Choroid plexus epithelial cell (primary cell): ENCODE data around the gene SRP9.
A peak's percentile ranks its signal among the peaks of the same experiment; 100 is the strongest.

Experiments
- DNase-seq: peaks from one replicate; pipeline ENCODE4 v3.0.0-alpha.2; 2010; ENCODE audit warnings: low read depth
- H3K4me3 ChIP-seq: 2 replicates; pipeline ENCODE4 v1.5.1; 2011; ENCODE audit warnings: low read depth, mild to moderate bottlenecking, control low read depth, low read length, moderate library complexity
- TF ChIP-seq, protein P1 (sequence below): conservative IDR thresholded peaks from 2 replicates; pipeline ENCODE4 v1.5.1; 2011; ENCODE audit warnings: low read depth, mild to moderate bottlenecking, control low read depth, inconsistent platforms, low read length, moderate library complexity

Gene SRP9

GRCh38 chr1:225763716-225764548, 13.7 kb upstream of the SRP9 start:
- TF ChIP-seq, protein P1, sequence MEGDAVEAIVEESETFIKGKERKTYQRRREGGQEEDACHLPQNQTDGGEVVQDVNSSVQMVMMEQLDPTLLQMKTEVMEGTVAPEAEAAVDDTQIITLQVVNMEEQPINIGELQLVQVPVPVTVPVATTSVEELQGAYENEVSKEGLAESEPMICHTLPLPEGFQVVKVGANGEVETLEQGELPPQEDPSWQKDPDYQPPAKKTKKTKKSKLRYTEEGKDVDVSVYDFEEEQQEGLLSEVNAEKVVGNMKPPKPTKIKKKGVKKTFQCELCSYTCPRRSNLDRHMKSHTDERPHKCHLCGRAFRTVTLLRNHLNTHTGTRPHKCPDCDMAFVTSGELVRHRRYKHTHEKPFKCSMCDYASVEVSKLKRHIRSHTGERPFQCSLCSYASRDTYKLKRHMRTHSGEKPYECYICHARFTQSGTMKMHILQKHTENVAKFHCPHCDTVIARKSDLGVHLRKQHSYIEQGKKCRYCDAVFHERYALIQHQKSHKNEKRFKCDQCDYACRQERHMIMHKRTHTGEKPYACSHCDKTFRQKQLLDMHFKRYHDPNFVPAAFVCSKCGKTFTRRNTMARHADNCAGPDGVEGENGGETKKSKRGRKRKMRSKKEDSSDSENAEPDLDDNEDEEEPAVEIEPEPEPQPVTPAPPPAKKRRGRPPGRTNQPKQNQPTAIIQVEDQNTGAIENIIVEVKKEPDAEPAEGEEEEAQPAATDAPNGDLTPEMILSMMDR = no peak
- DNase-seq = peak; percentile 34
- no peak overlapping the region for H3K4me3 ChIP-seq

- no peak for DNase-seq
- TF ChIP-seq, protein P1 = no peak
These were observed 11.5 kb upstream of the SRP9 start for GRCh38 chr1:225765982-225766674.

GRCh38 chr1:225766967-225767633, 10.5 kb upstream of the SRP9 start:
- H3K4me3 ChIP-seq = no peak overlapping the region
- peak; percentile 90 for DNase-seq
- TF ChIP-seq, protein P1 = peak; percentile 5

More at GRCh38 chr1:225765982-225766674, 11.5 kb upstream of the SRP9 start:
- H3K4me3 ChIP-seq = no peak overlapping the region

GRCh38 chr1:225767634-225768540, 9.7 kb upstream of the SRP9 start:
- no peak overlapping the region for H3K4me3 ChIP-seq
- TF ChIP-seq, protein P1 = no peak
- peak; percentile 51 for DNase-seq

- no peak overlapping the region for H3K4me3 ChIP-seq
- DNase-seq = no peak
- TF ChIP-seq, protein P1 = no peak
These were observed 8.8 kb upstream of the SRP9 start for GRCh38 chr1:225768662-225769426.
